Measurements from ENCODE around the gene UBTD1.

The UBTD1 gene

GRCh38 chr10:97590082-97590747, 91.5 kb downstream of the UBTD1 start:
- no peak for DNase-seq

- peak; percentile 64 for DNase-seq
Observed at GRCh38 chr10:97590748-97591495, 92.2 kb downstream of the UBTD1 start.

GRCh38 chr10:97593421-97593820, 94.7 kb downstream of the UBTD1 start:
- no peak for DNase-seq

GRCh38 chr10:97596101-97597082, 97.7 kb downstream of the UBTD1 start:
- DNase-seq = no peak

- DNase-seq = no peak
Observed at GRCh38 chr10:97597778-97598177, 99.1 kb downstream of the UBTD1 start.

GRCh38 chr10:97598407-97599271, 99.9 kb downstream of the UBTD1 start:
- no peak for DNase-seq

- no peak for DNase-seq
Observed at GRCh38 chr10:97599272-97599619, 100.5 kb downstream of the UBTD1 start.

- DNase-seq = no peak
Observed at GRCh38 chr10:97600616-97601015, 101.9 kb downstream of the UBTD1 start.

- DNase-seq = no peak
Observed at GRCh38 chr10:97601268-97602215, 102.8 kb downstream of the UBTD1 start.

- DNase-seq = no peak
Observed at GRCh38 chr10:97607095-97607636, 108.4 kb downstream of the UBTD1 start.

GRCh38 chr10:97608991-97609561, 110.4 kb downstream of the UBTD1 start:
- DNase-seq = no peak

GRCh38 chr10:97611473-97611872, 112.7 kb downstream of the UBTD1 start:
- no peak for DNase-seq

GRCh38 chr10:97612386-97612785, 113.7 kb downstream of the UBTD1 start:
- DNase-seq = peak; percentile 57

- no peak for DNase-seq
Observed at GRCh38 chr10:97618285-97618684, 119.6 kb downstream of the UBTD1 start.

- no peak for DNase-seq
Observed at GRCh38 chr10:97618733-97619132, 120.0 kb downstream of the UBTD1 start.

All from NCI-H82 (cell line).